ENCODE measurements around the gene B4GALT6. TPM values are rescaled to one million over a fixed set of nuclear protein-coding genes. Genes with fewer than 3 reads are reported as not detected.

The B4GALT6 gene
- total RNA-seq, 2 experiments from 2014 or later = 2.6 to 3.3 TPM

DNA sequence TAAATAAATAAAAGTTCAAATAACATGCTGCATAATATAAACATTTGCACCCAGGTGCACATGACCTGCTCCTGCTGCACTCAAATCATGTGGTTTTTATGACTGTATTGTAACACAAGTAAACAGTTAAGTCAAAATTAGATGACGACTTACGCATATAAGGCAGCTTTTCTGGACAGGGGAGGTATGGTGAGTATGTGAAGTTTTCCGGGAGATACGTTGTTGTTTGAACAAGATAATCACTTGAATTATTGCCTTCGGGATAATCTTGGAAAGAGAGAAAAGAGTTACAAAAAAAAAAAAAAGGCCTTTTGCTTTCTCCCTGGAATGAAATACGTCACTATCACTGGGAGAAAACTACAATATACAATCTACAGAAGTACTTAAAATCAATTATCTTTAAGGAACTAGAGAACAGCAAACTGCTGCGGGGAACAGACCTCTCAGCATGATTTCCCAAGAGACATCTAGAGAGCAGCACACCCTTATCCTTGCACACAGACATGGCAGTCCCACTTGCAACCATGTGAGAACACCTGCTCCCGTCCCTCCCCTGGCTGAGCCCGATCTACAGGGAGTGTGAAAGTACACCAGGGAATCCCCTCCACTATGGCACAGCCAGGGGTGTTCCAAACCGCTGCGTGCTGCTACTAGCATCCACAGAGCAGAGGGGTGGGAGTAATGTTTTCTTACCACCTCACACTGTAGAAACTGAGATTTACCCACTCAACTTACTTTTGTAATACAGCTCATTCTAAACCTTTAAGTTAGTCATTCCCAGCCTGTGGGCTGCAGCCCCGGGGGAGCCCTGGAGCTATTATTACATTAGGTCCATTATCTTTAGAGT is 26.3 kb downstream of the B4GALT6 start:
- H3K4me3 Mint-ChIP-seq = no peak overlapping the region
- intact Hi-C loops (cut with micrococcal nuclease) = loop anchor here (1.0 to 10.0 kb wide), 3 partner anchors 65 to 438 kb away; no protein-coding TSS in a partner anchor
- peaks cover 5% of the 10 kb centered on the region for H3K27me3 Mint-ChIP-seq
- peaks cover 23% of the 10 kb centered on the region for H3K4me1 Mint-ChIP-seq (ENCODE audit: low read depth)
- ChIA-PET POLR2A (interaction anchor here (0.6 to 1.5 kb wide), 6 partner anchors 9 to 361 kb away, joined by 3 to 5 read pairs (median 4); partner anchors contain the start of gene RNF125), CTCF (interaction anchor here (1.0 to 1.6 kb wide), 7 partner anchors 9 to 102 kb away, joined by 3 to 9 read pairs (median 4); partner anchors contain the start of gene B4GALT6)
- H3K36me3 Mint-ChIP-seq = peaks cover 1% of the 10 kb centered on the region
- H3K9me3 Mint-ChIP-seq = no peaks in the 10 kb centered on the region
- H3K27ac Mint-ChIP-seq = peak overlapping the region; percentile 60
- peak; percentile 74 for DNase-seq

DNA sequence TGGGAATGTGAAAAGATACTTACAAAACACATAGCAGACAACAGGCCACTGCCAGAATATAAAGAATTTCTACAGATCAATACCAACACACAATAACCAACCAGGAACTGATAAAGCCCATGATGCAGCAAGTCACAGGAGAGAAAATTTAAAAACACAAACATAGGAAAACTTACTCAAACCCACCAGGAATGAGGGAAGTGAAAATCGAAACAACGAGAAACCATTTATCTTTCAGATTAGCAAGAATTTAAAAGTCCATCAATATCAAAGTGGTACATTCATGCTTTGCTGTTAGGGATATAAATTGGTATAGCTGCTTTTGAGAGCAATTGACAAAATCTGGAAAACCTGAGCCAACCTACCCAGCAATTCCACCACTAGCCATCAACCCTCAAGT is 27.6 kb downstream of the B4GALT6 start:
- intact Hi-C loops (cut with micrococcal nuclease) = loop anchor here (10.0 kb wide), 1 partner anchor 388 kb away; no protein-coding TSS in a partner anchor
- no peaks in the 10 kb centered on the region for H3K36me3 Mint-ChIP-seq
- CTCF ChIA-PET = interaction anchor here (1.0 kb wide), 1 partner anchor 10 kb away, joined by 5 read pairs; no protein-coding TSS in a partner anchor
- H3K4me1 Mint-ChIP-seq (ENCODE audit: low read depth) = peaks cover 23% of the 10 kb centered on the region
- H3K9me3 Mint-ChIP-seq = no peaks in the 10 kb centered on the region
- POLR2A ChIA-PET = no interaction called here
- H3K27me3 Mint-ChIP-seq = peaks cover 15% of the 10 kb centered on the region
- H3K27ac Mint-ChIP-seq = no peak overlapping the region
- no peak for DNase-seq
- H3K4me3 Mint-ChIP-seq = no peak overlapping the region

DNA sequence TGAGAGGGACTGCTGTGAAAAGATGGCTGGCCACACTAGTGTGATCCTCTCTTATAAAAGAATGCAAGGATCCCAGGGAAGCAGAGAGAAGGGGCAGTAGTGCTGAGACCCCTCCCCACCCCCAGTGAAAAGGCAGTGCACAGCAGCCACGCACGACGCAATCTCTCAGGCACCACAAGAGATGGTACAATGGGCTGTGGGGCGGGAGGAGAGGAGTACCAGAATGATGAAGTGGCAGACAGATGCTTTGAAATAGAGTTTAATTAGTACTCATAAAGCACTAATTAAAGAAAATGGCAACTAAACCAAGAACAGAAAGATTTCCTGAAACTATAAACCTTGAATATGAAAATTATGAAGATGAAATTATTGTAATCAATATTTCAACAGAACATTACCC is 29.0 kb downstream of the B4GALT6 start:
- CTCF ChIA-PET = no interaction called here
- no peak for DNase-seq
- no peaks in the 10 kb centered on the region for H3K36me3 Mint-ChIP-seq
- no peak overlapping the region for H3K27ac Mint-ChIP-seq
- H3K4me3 Mint-ChIP-seq = no peak overlapping the region
- peaks cover 25% of the 10 kb centered on the region for H3K4me1 Mint-ChIP-seq (ENCODE audit: low read depth)
- POLR2A ChIA-PET = no interaction called here
- intact Hi-C loops (cut with micrococcal nuclease) = loop anchor here (10.0 kb wide), 1 partner anchor 389 kb away; no protein-coding TSS in a partner anchor
- H3K27me3 Mint-ChIP-seq = peaks cover 21% of the 10 kb centered on the region
- no peaks in the 10 kb centered on the region for H3K9me3 Mint-ChIP-seq

DNA sequence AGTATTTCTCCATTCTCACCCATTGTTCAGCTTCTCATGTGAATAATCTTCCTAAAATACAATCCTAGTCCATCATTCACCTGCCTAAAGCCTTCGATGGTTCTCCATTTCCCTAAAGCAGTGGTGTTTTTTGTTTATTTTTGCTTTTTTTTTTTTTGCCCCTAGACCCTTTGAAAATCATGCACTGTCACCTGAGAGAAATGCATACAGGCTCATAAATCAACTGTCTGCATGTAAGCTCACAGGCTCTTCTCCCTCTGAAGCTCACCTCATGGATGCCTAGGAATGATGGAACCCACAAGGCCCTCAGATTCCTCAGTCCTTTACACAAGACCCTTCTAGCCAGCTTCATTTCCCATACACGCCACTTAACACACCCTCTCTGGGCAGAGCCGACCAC is 31.5 kb downstream of the B4GALT6 start:
- ChIA-PET POLR2A (no interaction called here), CTCF (interaction anchor here (1.0 kb wide), 1 partner anchor 9 kb away, joined by 3 read pairs; no protein-coding TSS in a partner anchor)

DNA sequence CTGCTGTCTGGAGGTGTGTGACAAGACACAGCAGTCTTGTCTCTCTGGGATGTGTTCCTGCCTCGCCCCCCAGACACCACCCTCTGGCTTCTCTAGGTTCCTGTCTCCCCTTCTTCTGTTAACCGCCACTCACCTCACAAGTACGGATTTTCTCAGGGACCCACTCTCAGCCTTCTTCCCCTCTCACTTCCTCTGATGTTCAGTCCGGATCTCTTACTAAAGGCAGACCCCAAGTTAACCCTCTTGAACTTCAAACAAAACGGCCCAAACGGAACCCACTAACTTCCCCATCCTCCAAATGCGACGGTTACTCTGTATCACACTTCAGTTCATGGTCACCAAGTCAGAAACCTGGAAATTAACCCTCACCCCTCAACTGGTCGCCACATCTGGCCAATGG is 32.0 kb downstream of the B4GALT6 start:
- no peak for DNase-seq
- ChIA-PET CTCF (interaction anchor here (1.0 kb wide), 1 partner anchor 8 kb away, joined by 3 read pairs; no protein-coding TSS in a partner anchor), POLR2A (no interaction called here)
- Mint-ChIP-seq H3K9me3 (no peaks in the 10 kb centered on the region), H3K27me3 (peaks cover 22% of the 10 kb centered on the region), H3K4me1 (ENCODE audit: low read depth) (peaks cover 3% of the 10 kb centered on the region), H3K27ac (no peak overlapping the region), H3K36me3 (no peaks in the 10 kb centered on the region), H3K4me3 (no peak overlapping the region)
- intact Hi-C loops (cut with micrococcal nuclease) = loop anchor here (10.0 kb wide), 1 partner anchor 392 kb away; no protein-coding TSS in a partner anchor

More for the DNA sequence above, 31.5 kb downstream of the B4GALT6 start:
- Mint-ChIP-seq H3K27me3 (peaks cover 21% of the 10 kb centered on the region), H3K4me1 (ENCODE audit: low read depth) (peaks cover 5% of the 10 kb centered on the region), H3K27ac (no peak overlapping the region), H3K4me3 (no peak overlapping the region), H3K9me3 (no peaks in the 10 kb centered on the region), H3K36me3 (no peaks in the 10 kb centered on the region)
- DNase-seq = no peak
- intact Hi-C loops (cut with micrococcal nuclease) = loop anchor here (10.0 kb wide), 1 partner anchor 392 kb away; no protein-coding TSS in a partner anchor

DNA sequence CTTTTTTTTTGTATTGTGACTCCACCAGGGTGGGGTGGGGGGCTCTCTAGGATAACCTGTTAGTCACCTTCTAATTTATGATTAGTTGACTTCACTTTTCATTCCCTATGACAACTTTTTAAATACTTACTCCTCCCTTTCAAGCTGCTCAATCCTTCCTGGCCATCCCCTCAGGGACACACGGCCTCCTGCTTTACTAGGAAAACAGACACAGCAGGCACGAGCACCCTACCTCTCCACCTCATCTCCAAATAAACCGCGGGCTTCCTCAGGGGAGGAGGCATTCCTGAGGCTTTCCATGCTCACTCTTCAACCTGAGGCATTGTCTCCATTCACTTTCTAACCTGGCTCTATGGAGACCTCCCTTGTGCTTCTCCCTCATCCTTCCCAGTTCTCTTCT is 33.0 kb downstream of the B4GALT6 start:
- intact Hi-C loops (cut with micrococcal nuclease) = loop anchor here (10.0 kb wide), 1 partner anchor 393 kb away; no protein-coding TSS in a partner anchor
- no peak overlapping the region for H3K27ac Mint-ChIP-seq

DNA sequence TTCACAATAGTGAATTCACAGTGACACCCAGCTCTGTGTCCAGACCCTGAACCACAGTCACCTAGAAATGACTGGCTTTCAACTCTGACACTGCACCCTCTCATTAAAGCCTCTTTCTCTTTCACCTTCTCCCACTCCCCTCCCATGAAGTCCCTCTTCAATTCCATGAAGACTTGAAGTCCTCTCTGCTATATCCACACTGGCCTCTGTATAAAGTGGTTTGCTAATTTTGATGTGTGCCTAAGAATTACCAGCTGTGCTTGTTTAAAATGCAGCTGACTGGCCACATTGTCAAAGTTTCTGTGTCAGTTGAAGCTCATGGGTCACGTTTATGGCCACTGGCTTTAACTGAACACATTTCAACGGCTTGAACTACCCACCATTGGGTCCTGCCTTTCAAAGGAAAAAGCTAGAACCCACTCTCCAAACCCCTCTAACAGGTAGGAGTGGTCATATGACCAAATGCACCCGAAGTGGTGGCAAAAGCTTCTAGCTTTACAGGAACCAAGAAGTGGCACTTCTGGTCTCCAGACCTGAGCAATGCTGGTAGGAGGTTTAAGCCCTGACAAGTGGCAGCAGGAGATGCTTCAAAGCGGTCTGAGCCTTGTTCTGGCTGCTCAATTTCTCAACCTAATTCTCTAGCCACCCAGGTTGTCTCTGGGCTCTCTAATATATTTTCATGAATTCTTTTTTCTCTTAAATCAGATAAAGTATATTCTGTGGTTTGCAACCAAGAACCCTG is 34.2 kb downstream of the B4GALT6 start:
- Mint-ChIP-seq H3K27ac (no peak overlapping the region), H3K4me1 (ENCODE audit: low read depth) (peaks cover 12% of the 10 kb centered on the region), H3K36me3 (no peaks in the 10 kb centered on the region), H3K27me3 (peaks cover 23% of the 10 kb centered on the region), H3K9me3 (no peaks in the 10 kb centered on the region), H3K4me3 (no peak overlapping the region)
- intact Hi-C loops (cut with micrococcal nuclease) = loop anchor here (5.0 to 10.0 kb wide), 2 partner anchors 32 to 395 kb away; partner anchors contain the start of gene B4GALT6
- ChIA-PET POLR2A (interaction anchor here (1.0 kb wide), 1 partner anchor 9 kb away, joined by 4 read pairs; no protein-coding TSS in a partner anchor), CTCF (no interaction called here)
- no peak for DNase-seq

More for the DNA sequence above, 33.0 kb downstream of the B4GALT6 start:
- Mint-ChIP-seq H3K27me3 (peaks cover 23% of the 10 kb centered on the region), H3K9me3 (no peaks in the 10 kb centered on the region), H3K4me3 (no peak overlapping the region), H3K36me3 (no peaks in the 10 kb centered on the region), H3K4me1 (ENCODE audit: low read depth) (peaks cover 6% of the 10 kb centered on the region)
- POLR2A ChIA-PET = no interaction called here
- CTCF ChIA-PET = interaction anchor here (1.3 kb wide), 1 partner anchor 71 kb away, joined by 4 read pairs; no protein-coding TSS in a partner anchor
- no peak for DNase-seq

DNA sequence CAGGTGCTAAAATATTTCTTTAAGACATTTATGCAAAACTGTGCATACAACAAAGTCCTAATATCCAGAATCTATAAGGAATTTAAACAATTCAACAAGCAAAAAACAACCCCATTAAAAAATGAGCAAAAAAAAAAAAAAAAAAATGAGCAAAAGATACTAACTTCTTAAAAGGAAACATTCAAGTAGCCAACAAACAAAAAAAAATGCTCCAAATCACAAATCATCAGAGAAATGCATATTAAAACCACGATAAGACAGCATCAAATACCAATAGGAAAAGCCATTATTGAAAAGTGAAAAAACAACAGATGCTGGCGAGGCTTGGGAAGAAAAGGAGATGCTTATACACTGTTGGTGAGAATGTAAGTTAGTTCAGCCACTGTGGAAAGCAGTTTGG is 34.9 kb downstream of the B4GALT6 start:
- POLR2A ChIA-PET = interaction anchor here (1.0 kb wide), 1 partner anchor 10 kb away, joined by 4 read pairs; no protein-coding TSS in a partner anchor
- no peaks in the 10 kb centered on the region for H3K9me3 Mint-ChIP-seq
- no peaks in the 10 kb centered on the region for H3K36me3 Mint-ChIP-seq
- CTCF ChIA-PET = no interaction called here
- H3K27ac Mint-ChIP-seq = no peak overlapping the region
- intact Hi-C loops (cut with micrococcal nuclease) = loop anchor here (5.0 kb wide), 1 partner anchor 33 kb away; the partner anchor contains the start of gene B4GALT6
- no peak for DNase-seq
- H3K27me3 Mint-ChIP-seq = peaks cover 23% of the 10 kb centered on the region
- H3K4me1 Mint-ChIP-seq (ENCODE audit: low read depth) = peaks cover 12% of the 10 kb centered on the region
- H3K4me3 Mint-ChIP-seq = no peak overlapping the region

DNA sequence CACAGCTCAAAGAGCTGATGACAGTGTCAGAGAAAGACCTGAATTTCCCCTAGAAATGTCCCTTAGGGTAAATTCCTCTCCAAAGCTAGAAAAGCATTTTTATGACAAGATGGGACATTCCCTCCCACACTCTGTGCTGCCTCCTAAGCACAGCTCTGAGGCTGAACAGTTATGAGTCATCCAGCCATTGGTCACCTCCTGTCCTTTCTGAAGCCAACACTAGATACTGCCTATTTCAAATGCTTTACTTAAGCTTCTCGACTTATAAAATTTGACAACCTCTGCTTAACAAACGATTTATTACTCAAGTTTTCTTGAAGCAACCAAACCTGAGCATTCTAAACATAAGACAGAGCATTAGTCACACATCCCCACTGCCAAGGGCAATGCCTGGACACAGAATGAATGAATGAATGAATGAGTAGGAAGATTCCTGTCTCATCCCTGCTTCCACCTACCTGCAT is 35.4 kb downstream of the B4GALT6 start:
- Mint-ChIP-seq H3K4me3 (no peak overlapping the region), H3K27ac (no peak overlapping the region), H3K36me3 (no peaks in the 10 kb centered on the region), H3K9me3 (no peaks in the 10 kb centered on the region), H3K27me3 (peaks cover 23% of the 10 kb centered on the region), H3K4me1 (ENCODE audit: low read depth) (peaks cover 12% of the 10 kb centered on the region)
- intact Hi-C loops (cut with micrococcal nuclease) = loop anchor here (5.0 kb wide), 1 partner anchor 33 kb away; the partner anchor contains the start of gene B4GALT6
- no peak for DNase-seq
- ChIA-PET CTCF (no interaction called here), POLR2A (interaction anchor here (1.0 kb wide), 1 partner anchor 10 kb away, joined by 4 read pairs; no protein-coding TSS in a partner anchor)

DNA sequence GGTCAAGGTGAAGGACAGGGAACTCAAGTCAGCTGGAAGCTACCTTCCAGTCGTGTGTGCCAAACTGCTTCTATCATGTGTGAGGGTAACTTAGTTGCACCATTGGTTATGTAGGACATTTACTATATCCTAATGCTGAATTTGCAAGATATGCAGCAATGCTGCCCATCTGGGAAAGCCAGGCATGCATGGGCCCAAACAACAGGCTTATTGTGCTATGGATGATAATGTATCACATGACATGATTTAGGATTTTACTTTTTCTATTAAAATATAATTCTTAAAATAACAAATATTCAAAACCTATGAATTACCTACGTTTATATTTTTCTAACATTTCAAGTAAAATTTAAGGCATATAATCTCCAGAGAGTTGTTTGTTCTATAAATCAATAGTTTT is 35.9 kb downstream of the B4GALT6 start:
- Mint-ChIP-seq H3K4me1 (ENCODE audit: low read depth) (peaks cover 12% of the 10 kb centered on the region), H3K36me3 (no peaks in the 10 kb centered on the region), H3K27me3 (peaks cover 21% of the 10 kb centered on the region), H3K9me3 (no peaks in the 10 kb centered on the region), H3K4me3 (no peak overlapping the region), H3K27ac (no peak overlapping the region)
- POLR2A ChIA-PET = no interaction called here
- no peak for DNase-seq
- intact Hi-C loops (cut with micrococcal nuclease) = loop anchor here (5.0 kb wide), 1 partner anchor 34 kb away; the partner anchor contains the start of gene B4GALT6
- CTCF ChIA-PET = no interaction called here

DNA sequence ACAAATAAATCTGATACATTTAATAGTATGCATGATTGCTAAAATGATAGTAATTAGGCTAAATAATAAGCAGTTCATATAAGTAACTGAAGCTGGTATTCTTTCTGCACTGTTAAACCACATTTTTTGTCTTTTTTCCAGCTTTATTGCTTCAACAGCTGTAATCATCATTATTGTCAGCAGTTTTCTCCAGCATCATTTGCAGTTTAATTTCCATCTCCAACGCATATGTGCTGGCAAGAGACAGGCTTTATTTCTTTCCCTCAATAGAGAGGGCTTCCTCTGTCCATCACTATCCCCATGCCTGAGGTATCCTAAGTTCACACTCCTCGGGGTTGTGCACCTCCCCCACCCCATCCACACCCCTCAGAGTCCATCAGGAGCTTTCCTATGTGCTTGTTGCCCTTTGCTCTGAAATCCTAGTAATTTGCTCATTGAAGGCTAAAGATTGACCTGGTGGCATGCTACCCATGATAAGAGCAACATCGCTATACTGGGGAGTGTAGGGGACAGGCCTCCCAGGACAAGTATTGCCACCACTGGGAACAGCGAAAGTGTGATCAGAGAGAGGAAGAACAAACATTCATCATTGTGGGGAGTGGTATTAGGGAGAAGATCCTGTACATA is 37.1 kb downstream of the B4GALT6 start:
- intact Hi-C loops (cut with micrococcal nuclease) = loop anchor here (5.0 kb wide), 1 partner anchor 35 kb away; the partner anchor contains the start of gene B4GALT6
- Mint-ChIP-seq H3K4me1 (ENCODE audit: low read depth) (peaks cover 12% of the 10 kb centered on the region), H3K27me3 (peaks cover 12% of the 10 kb centered on the region), H3K9me3 (no peaks in the 10 kb centered on the region), H3K4me3 (no peak overlapping the region), H3K36me3 (no peaks in the 10 kb centered on the region), H3K27ac (no peak overlapping the region)
- ChIA-PET POLR2A (interaction anchor here (1.1 kb wide), 1 partner anchor 11 kb away, joined by 3 read pairs; no protein-coding TSS in a partner anchor), CTCF (no interaction called here)
- DNase-seq = no peak

All from activated CD4-positive, alpha-beta memory T cell treated with anti-CD3 and anti-CD28 coated beads for 36 hours (primary cell).